SK-N-MC (cell line): ENCODE measurements around the gene NOMO2.
"Not testable (repeated sequence)": the region's sequence is repeated elsewhere in the genome, so short reads cannot be mapped to it uniquely, and the experiment has no call there.

Source experiments
- EZH2 ChIP-seq: fragments of 200-600 bp; sonication (generic); IDR thresholded peaks from one replicate; pipeline ENCODE4 v1.6.1; 2017; ENCODE audit warnings: antibody characterized with exemption
- FOXP2 ChIP-seq: optimal IDR thresholded peaks from 2 replicates; pipeline ENCODE3; 2011; ENCODE audit warnings: mild to moderate bottlenecking, moderate library complexity; ENCODE audit not compliant: insufficient read depth; ENCODE audit errors: extremely low read length, control extremely low read depth
- POLR2AphosphoS5 ChIP-seq: IDR thresholded peaks from 2 replicates; pipeline ENCODE4 v1.6.1; 2012; ENCODE audit warnings: mild to moderate bottlenecking, low read depth, low read length, borderline replicate concordance

DNA sequence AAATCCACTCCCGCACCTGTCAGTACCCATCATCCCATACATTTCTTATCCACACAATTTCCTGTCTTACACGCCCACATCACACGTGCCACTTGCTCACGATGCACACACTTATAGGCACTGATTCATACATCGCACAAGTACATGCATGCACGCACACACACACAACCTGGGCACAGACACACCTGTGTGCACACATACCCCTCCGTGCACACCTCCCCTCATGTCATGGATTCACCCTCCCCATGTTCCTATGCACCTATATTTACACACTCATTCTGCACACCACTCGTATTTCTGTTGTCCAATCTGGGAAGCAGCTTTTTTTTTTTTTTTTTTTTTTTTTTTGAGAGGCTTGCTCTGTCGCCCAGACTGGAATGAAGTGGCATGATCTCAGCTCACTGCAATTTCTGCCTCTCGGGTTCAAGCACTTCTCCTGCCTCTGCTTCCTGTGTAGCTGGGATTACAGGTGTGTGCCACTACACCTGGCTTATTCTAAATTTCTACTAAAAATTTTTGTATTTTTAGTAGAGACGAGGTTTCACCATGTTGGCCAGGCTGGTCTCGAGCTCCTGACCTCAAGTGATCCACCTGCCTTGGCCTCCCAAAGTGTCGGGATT lies 13.5 kb upstream of the NOMO2 start:
- not testable (repeated sequence) for TF ChIP-seq POLR2AphosphoS5, EZH2, FOXP2
